ENCODE results near the gene RC3H2.
"Not testable (repeated sequence)": the region's sequence is repeated elsewhere in the genome, so short reads cannot be mapped to it uniquely, and the experiment has no call there.

- TF ChIP-seq EZH2 (IDR thresholded peaks at IDR 0.05; ENCODE audit: borderline replicate concordance): not testable (repeated sequence)
- TF ChIP-seq, protein P1, sequence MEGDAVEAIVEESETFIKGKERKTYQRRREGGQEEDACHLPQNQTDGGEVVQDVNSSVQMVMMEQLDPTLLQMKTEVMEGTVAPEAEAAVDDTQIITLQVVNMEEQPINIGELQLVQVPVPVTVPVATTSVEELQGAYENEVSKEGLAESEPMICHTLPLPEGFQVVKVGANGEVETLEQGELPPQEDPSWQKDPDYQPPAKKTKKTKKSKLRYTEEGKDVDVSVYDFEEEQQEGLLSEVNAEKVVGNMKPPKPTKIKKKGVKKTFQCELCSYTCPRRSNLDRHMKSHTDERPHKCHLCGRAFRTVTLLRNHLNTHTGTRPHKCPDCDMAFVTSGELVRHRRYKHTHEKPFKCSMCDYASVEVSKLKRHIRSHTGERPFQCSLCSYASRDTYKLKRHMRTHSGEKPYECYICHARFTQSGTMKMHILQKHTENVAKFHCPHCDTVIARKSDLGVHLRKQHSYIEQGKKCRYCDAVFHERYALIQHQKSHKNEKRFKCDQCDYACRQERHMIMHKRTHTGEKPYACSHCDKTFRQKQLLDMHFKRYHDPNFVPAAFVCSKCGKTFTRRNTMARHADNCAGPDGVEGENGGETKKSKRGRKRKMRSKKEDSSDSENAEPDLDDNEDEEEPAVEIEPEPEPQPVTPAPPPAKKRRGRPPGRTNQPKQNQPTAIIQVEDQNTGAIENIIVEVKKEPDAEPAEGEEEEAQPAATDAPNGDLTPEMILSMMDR (IDR thresholded peaks at IDR 0.05; ENCODE audit: poor library complexity): not testable (repeated sequence)
Measured at GRCh38 chr9:122809261-122809660, 95.9 kb downstream of the RC3H2 start.

All from hepatocyte (in vitro differentiated cells).